Measurements from ENCODE around the gene CSPG5.

The CSPG5 gene

DNA sequence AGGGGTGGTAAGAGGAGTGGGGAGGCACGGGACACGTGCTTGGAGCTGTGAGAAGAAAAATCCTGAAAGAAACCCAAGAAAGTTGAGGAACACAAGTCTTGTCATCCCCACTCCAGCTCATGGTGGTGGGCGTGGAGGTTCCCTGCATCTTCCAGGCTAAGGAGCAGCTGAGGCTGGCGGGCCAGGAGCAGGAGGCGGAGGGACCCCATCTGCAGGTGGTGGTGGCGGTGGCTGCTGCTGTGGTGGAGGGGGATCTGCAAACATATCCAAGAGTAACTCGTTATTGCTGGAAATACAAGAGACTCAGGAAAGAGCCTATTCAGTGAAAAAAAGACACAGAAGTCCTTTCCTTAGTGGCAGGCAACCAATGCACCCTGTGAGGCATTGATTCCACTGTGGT, 9.4 kb upstream of the CSPG5 start:
- no peak for TF ChIP-seq ZNF785 (tag by site-specific recombination; IDR thresholded peaks at IDR 0.05)
- TF ChIP-seq ZNF16 (tag by site-specific recombination; IDR thresholded peaks at IDR 0.05; ENCODE audit: low read depth) = no peak
- TF ChIP-seq ZNF626 (tag by site-specific recombination; IDR thresholded peaks at IDR 0.05) = no peak
- TF ChIP-seq ZNF623 (tag by site-specific recombination; IDR thresholded peaks at IDR 0.05) = no peak
- no peak for TF ChIP-seq ZNF133 (tag by site-specific recombination; IDR thresholded peaks at IDR 0.05)
- no peak for TF ChIP-seq ZNF747 (tag by site-specific recombination; IDR thresholded peaks at IDR 0.05)
- no peak for TF ChIP-seq ZNF555 (tag by site-specific recombination; conservative IDR thresholded peaks at IDR 0.05)
- no peak for TF ChIP-seq ZNF366 (tag by site-specific recombination; conservative IDR thresholded peaks at IDR 0.05)
- TF ChIP-seq ZNF792 (tag by site-specific recombination; IDR thresholded peaks at IDR 0.05) = no peak
- TF ChIP-seq ZFP3 (tag by site-specific recombination; IDR thresholded peaks at IDR 0.05; ENCODE audit: low read depth) = no peak
- TF ChIP-seq EGR2 (tag by site-specific recombination; IDR thresholded peaks at IDR 0.05; ENCODE audit: low read depth) = no peak
- no peak for TF ChIP-seq ZNF214 (tag by site-specific recombination; IDR thresholded peaks at IDR 0.05; ENCODE audit: borderline replicate concordance)
- no peak for TF ChIP-seq ZNF175 (tag by site-specific recombination; IDR thresholded peaks at IDR 0.05)
- no peak for TF ChIP-seq ZNF529 (tag by site-specific recombination; IDR thresholded peaks at IDR 0.05; ENCODE audit: insufficient replicate concordance)
- CTCF ChIA-PET = no interaction called here
- peaks cover 3 to 63% of the 10 kb centered on the region in 2 experiments; a peak in 2 of 3 replicates for H3K36me3 ChIP-seq (ENCODE audit: control insufficient read depth in 2 of 2, insufficient read depth in 1 of 2, low read length in 2 of 2)

GRCh38 chr3:47586746-47587145, 8.1 kb upstream of the CSPG5 start:
- peaks cover 0 to 58% of the 10 kb centered on the region in 2 experiments; a peak in 1 of 3 replicates for H3K36me3 ChIP-seq (ENCODE audit: control insufficient read depth in 2 of 2, insufficient read depth in 1 of 2, low read length in 2 of 2)
- no peak overlapping the region for H3K4me3 ChIP-seq (ENCODE audit: low read depth, low read length)
- no peaks in the 10 kb centered on the region for H3K9me3 ChIP-seq (ENCODE audit: control insufficient read depth, insufficient read depth, low read depth, low read length)
- ChIA-PET CTCF (interaction anchor here (0.6 to 1.1 kb wide), 2 partner anchors 12 to 69 kb away, joined by 3 read pairs; no protein-coding TSS in a partner anchor), POLR2A (no interaction called here)
- no peak overlapping the region for H3K27ac ChIP-seq (ENCODE audit: extremely low read depth, low read depth, low read length)
- no peaks in the 10 kb centered on the region for H3K4me1 ChIP-seq (ENCODE audit: control insufficient read depth, insufficient read depth, low read length)
- TF ChIP-seq ZBTB17 (tag by site-specific recombination; IDR thresholded peaks at IDR 0.05) = no peak
- no peak for TF ChIP-seq ZNF391 (tag by site-specific recombination; IDR thresholded peaks at IDR 0.05; ENCODE audit: borderline replicate concordance, low read depth)
- no peak for TF ChIP-seq ZBTB7A (tag by site-specific recombination; IDR thresholded peaks at IDR 0.05; ENCODE audit: low read depth)
- TF ChIP-seq ZBTB11 (tag by site-specific recombination; conservative IDR thresholded peaks at IDR 0.05; ENCODE audit: low read depth) = no peak
- TF ChIP-seq, protein P1, sequence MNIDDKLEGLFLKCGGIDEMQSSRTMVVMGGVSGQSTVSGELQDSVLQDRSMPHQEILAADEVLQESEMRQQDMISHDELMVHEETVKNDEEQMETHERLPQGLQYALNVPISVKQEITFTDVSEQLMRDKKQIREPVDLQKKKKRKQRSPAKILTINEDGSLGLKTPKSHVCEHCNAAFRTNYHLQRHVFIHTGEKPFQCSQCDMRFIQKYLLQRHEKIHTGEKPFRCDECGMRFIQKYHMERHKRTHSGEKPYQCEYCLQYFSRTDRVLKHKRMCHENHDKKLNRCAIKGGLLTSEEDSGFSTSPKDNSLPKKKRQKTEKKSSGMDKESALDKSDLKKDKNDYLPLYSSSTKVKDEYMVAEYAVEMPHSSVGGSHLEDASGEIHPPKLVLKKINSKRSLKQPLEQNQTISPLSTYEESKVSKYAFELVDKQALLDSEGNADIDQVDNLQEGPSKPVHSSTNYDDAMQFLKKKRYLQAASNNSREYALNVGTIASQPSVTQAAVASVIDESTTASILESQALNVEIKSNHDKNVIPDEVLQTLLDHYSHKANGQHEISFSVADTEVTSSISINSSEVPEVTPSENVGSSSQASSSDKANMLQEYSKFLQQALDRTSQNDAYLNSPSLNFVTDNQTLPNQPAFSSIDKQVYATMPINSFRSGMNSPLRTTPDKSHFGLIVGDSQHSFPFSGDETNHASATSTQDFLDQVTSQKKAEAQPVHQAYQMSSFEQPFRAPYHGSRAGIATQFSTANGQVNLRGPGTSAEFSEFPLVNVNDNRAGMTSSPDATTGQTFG (tag by site-specific recombination; IDR thresholded peaks at IDR 0.05; ENCODE audit: borderline replicate concordance) = no peak
- no peak for TF ChIP-seq ZNF394 (tag by site-specific recombination; IDR thresholded peaks at IDR 0.05; ENCODE audit: borderline replicate concordance)
- no peak for TF ChIP-seq ZFP69B (tag by site-specific recombination; IDR thresholded peaks at IDR 0.05)
- no peak for TF ChIP-seq ZNF24 (tag by site-specific recombination; IDR thresholded peaks at IDR 0.05)
- no peak for TF ChIP-seq ZNF747 (tag by site-specific recombination; IDR thresholded peaks at IDR 0.05)
- TF ChIP-seq, protein P2, sequence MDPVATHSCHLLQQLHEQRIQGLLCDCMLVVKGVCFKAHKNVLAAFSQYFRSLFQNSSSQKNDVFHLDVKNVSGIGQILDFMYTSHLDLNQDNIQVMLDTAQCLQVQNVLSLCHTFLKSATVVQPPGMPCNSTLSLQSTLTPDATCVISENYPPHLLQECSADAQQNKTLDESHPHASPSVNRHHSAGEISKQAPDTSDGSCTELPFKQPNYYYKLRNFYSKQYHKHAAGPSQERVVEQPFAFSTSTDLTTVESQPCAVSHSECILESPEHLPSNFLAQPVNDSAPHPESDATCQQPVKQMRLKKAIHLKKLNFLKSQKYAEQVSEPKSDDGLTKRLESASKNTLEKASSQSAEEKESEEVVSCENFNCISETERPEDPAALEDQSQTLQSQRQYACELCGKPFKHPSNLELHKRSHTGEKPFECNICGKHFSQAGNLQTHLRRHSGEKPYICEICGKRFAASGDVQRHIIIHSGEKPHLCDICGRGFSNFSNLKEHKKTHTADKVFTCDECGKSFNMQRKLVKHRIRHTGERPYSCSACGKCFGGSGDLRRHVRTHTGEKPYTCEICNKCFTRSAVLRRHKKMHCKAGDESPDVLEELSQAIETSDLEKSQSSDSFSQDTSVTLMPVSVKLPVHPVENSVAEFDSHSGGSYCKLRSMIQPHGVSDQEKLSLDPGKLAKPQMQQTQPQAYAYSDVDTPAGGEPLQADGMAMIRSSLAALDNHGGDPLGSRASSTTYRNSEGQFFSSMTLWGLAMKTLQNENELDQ (tag by site-specific recombination; IDR thresholded peaks at IDR 0.05; ENCODE audit: low read depth) = no peak
- TF ChIP-seq ZNF843 (tag by site-specific recombination; IDR thresholded peaks at IDR 0.05) = no peak
- no peak for TF ChIP-seq ZNF623 (tag by site-specific recombination; IDR thresholded peaks at IDR 0.05)
- no peak for TF ChIP-seq ZNF513 (tag by site-specific recombination; IDR thresholded peaks at IDR 0.05)
- no peak for TF ChIP-seq ZNF792 (tag by site-specific recombination; IDR thresholded peaks at IDR 0.05)
- TF ChIP-seq ZNF274 (IDR thresholded peaks at IDR 0.05; ENCODE audit: low read length) = no peak
- no peak for TF ChIP-seq ZNF274 (tag by site-specific recombination; IDR thresholded peaks at IDR 0.05; ENCODE audit: borderline replicate concordance)

More for the DNA sequence above, 9.4 kb upstream of the CSPG5 start:
- POLR2A ChIA-PET = no interaction called here
- no peaks in the 10 kb centered on the region for H3K9me3 ChIP-seq (ENCODE audit: control insufficient read depth, insufficient read depth, low read depth, low read length)
- H3K4me1 ChIP-seq (ENCODE audit: control insufficient read depth, insufficient read depth, low read length) = no peaks in the 10 kb centered on the region
- no peak overlapping the region for H3K27ac ChIP-seq (ENCODE audit: extremely low read depth, low read depth, low read length)
- no peak overlapping the region for H3K4me3 ChIP-seq (ENCODE audit: low read depth, low read length)
